NCI-H446 treated with DMSO at 0.1 percent for 48 hours (cell line): ENCODE measurements around the gene BGLAP.

Experiments used
- DNase-seq: peaks from one replicate; lab custom pipeline; 2025; lab: John Stamatoyannopoulos, UW

Gene BGLAP

DNA sequence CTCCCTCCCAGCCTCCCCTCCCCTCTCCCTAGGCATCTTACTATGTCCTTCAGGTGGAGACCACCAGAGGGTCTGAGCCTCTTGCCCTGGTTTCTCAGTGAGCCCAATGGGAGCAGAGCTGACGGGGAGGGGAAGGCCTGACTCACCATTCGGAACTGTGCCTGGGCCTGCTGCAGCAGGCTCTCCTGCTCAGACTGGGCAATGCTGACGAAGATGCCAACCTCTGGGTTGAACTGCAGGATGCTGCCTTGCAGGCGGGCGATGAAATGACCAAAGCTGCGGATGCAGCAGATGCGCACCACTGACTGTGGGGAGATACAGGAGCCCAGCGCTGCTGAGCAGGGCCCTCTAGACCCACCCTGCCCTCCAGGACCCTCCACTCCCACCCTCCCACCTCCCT, 16.9 kb downstream of the BGLAP start:
- no peak for DNase-seq

DNA sequence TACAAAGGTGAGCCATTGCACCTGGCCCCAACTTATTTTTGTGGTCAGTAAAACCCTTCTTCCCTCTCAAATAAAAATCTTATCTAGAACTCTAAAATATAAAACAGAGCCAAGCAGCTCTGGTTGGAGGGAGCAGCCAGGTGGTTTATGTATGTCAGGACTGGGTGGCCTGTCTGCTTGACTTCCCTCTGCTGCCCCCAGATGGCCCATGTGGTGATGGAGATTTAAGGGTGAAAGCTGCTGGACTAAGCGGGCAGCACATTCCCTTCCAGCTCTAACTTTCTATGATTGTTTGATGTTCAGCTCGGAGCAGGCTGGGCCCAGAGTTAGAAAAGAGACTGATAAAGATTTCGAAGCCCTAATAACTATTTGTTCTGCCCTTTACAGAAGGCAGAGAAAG, 17.8 kb downstream of the BGLAP start:
- DNase-seq: no peak

- no peak for DNase-seq
These were observed 18.9 kb downstream of the BGLAP start for GRCh38 chr1:156260896-156261295.

DNA sequence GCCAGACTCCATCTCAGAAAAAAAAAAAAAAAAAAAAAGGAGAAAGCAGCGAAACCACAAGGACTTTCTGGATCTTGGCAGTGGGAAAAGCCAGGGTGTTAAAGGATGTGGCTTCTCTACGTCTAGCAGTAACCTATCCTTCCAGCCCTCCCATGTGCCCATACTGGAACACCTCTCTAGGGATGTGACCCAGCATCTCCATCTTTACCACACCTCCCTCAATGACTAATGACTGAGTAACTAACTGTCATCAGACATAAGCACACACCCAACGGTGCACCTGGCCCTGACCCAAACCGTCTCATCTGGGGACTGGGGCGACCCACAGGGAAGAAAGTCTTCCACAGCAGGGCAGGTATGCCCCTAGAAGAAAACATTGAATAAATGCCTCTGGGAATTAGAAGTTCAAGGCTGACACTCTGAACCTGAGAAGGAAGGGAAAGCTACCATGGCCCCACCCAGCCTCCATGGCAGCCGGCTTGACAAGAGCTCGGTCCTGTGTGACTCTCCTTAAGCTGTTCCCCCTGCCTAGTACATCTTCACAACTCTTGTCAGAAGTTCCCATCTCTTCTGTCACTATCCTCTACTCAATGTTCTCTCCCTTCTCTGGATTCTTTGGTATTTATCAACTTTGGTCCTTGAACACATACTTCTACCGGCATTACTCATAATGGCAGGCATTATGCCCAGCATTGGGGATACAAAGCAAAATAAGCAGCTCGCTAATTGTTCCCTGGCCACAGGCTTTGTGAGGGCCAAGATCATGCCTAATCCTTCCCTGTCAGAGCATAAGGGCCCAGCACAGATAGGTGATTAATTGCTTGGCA, 20.7 kb downstream of the BGLAP start:
- no peak for DNase-seq

GRCh38 chr1:156263288-156263655, 21.3 kb downstream of the BGLAP start:
- DNase-seq: no peak

GRCh38 chr1:156266051-156266450, 24.1 kb downstream of the BGLAP start:
- no peak for DNase-seq

DNA sequence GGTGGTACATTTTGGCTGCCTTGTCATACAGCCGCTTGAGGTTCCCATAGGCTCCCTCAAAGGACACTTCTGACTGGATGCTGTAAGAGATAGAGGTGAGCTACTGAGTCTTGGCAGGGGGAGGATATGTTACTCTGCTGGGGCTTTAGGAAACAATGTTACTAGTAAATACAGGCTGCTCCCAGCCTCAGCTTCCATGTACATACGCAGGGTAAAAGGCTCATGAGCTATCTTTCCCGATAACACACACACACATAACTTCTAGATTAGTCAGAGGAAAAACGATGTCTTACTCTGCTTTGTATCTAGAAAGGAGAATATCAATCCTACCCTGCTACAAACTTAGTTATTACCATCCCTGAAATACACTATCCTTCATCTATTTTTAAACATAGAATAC, 26.4 kb downstream of the BGLAP start:
- no peak for DNase-seq

DNA sequence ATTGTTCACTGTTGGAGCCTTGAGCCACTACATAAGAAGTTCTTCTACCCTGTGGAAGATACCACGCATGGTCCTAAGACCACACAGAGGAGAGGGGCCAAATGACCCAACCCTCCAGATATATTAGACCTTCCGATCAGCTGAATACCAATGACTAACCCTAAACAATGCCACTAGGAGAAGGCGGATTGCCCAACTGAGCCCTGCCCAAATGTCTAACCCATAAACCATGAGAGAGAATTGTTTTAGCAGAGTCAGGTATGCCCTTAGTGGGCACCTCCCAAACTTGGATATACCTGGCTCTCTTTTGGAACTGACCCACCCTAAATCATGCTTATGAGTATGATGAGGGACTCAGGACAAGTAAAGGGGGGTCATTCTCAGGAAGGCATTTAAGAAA, 28.3 kb downstream of the BGLAP start:
- DNase-seq: no peak

- DNase-seq: no peak
These were observed 34.5 kb downstream of the BGLAP start for GRCh38 chr1:156276532-156276931.

DNA sequence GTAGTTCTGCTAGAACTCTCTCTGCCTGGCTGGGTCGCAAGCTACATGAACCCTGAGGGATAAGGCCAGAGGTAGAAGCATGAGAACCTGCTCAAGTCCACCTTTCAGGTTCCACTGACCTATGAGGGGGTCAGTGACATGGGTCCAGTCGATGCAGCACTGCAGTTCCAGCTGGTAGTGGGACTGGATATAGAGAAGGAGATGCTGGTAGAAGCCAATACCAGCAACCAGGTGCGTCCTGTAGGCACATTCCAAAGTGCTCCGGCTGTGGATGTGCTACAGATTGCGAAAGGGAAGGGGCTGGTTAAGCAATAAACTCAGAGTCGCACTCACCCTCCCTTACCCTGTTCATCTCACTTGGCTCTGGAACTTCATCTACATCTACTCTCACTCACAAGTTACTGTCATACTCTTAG, 35.0 kb downstream of the BGLAP start:
- DNase-seq: no peak

GRCh38 chr1:156279837-156280236, 37.9 kb downstream of the BGLAP start:
- no peak for DNase-seq

DNA sequence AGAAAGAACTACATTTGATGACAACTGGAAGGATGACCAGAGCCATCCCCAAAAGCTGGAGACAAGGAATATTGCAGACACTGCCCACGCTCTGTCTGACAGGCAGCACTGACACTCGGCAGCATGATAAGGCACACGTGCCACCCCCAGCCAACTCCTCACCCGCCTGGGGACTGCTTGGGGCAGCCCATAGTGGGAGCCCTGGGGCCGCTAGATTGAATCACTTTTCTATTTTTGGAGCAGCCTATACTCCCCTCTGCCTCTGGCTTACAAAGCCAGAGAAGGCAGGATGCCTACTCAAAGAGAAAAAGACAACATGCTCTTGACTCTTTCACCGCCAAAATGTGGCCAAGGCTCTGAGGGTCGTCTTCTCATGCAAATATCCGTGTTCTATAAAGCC, 39.3 kb downstream of the BGLAP start:
- DNase-seq: no peak

GRCh38 chr1:156281693-156282478, 39.9 kb downstream of the BGLAP start:
- DNase-seq: no peak

- peak; percentile 97 for DNase-seq
These were observed 40.7 kb downstream of the BGLAP start, which contains the start of gene SMG5 for GRCh38 chr1:156282479-156283222. Gene SMG5 (minus strand): TSS chr1:156282825. CDS start chr1:156282680, 145 bp downstream.

DNA sequence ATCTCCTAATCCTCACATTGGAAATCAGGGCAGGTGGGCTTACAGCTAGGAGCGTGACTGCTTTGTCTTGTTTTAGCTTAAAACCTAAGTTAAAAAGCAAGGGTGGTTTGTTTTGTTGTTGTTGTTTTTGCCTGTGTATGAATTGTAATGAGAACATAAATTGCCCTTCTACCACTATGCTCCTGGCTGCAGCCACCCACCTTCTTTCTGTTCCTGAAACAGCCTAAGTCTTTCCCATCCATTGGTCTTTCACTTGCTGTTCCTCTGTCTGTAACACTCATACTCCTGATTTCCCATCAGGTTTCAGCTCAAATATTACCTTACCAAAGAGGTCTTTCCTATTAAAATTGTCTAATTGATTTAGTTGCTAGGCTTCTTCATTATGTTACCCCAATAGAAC, 41.5 kb downstream of the BGLAP start:
- DNase-seq: no peak

DNA sequence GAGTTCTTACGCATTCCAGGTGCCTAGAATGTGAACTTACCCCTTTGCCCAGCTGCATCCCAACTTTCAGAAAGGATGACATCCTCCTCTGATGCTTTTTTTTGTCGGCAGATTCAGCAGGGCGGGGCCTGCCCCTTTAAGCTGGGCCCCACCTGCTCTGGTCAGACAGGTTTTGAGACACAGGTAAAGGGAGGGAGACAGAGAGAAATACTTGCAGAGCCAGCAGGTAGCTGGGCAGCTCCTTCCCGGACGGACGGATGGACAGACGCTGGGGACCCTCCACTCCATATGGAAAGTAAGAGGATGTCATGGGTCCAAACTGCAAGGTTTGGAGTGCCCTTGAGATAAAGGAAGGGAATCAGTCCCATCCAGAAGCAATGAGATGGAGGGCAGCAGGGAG, 42.1 kb downstream of the BGLAP start, which contains the start of gene TMEM79:
TMEM79 (plus strand) TSS at position 214 of the 400 bp plus-strand sequence. CDS start 902 bp downstream, outside the sequence.
- DNase-seq: no peak

GRCh38 chr1:156284757-156285156, 42.8 kb downstream of the BGLAP start:
- DNase-seq: no peak

GRCh38 chr1:156285437-156285836, 43.5 kb downstream of the BGLAP start:
- no peak for DNase-seq

DNA sequence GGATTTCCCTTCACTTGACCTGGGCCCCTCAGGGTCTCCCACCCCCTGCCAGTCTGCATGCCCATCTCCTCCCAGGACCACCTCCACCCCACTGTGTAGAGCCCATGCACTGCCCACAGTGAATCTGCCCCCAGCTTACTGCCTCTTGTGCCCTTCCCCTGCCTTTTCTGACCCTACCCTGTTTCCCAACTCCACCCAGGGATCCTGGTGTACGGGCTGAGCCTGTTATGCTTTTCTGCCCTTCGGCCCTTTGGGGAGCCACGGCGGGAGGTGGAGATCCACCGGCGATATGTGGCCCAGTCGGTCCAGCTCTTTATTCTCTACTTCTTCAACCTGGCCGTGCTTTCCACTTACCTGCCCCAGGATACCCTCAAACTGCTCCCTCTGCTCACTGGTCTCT, 44.1 kb downstream of the BGLAP start:
- DNase-seq: no peak

- DNase-seq: no peak
These were observed 47.9 kb downstream of the BGLAP start for GRCh38 chr1:156289857-156290256.

DNA sequence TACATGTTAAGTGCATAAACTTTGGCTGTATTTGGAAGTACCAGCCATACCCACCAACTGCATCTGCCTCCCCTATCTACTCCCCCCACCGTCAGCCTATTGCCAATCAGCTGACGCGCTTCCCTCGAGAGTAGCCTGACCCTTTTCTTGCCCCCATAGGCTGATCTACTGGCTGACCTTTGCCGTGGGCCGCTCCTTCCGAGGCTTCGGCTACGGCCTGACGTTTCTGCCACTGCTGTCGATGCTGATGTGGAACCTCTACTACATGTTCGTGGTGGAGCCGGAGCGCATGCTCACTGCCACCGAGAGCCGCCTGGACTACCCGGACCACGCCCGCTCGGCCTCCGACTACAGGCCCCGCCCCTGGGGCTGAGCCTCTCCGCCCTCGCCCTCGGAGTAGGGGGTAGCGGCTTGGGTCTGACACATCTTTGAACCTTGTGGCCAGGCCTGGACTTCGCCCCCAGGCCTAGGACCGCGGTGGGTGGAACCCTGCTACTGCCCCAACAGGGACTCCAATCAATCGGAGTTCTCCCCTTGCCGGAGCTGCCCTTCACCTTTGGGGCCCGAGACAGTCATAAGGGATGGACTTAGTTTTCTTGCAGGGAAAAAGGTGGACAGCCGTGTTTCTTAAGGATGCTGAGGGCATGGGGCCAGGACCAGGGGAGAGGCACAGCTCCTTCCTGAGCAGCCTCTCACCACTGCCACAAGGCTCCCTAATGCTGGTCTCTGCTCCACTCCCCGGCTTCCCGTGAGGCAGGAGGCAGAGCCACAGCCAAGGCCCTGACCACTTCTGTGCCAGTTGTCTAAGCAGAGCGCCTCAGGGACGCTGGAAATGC, 49.5 kb downstream of the BGLAP start:
- no peak for DNase-seq
